Kidney (tissue), 22 donors: ENCODE data around the gene OR5AK2. TPM values are rescaled to one million over a fixed set of nuclear protein-coding genes. Genes with fewer than 3 reads are reported as not detected.
"Not testable (repeated sequence)": the region's sequence is repeated elsewhere in the genome, so short reads cannot be mapped to it uniquely, and the experiment has no call there.

ENCODE experiments used
- DNase-seq, 5 donors: peaks; one replicate each; pipeline ENCODE4 v3.0.0-alpha.2; 2013 to 2020
- FAIRE-seq: peaks from 2 replicates; lab custom pipeline; 2012; peaks lifted over from hg19 to GRCh38; lab: Jason Lieb, UNC
- H3K27ac ChIP-seq, 2 donors: one replicate each; pipeline ENCODE4 v1.7.0; 2013; ENCODE audit warnings: low read depth in 2 of 2, low read length in 2 of 2, inconsistent platforms in 1 of 2
- H3K27me3 ChIP-seq: one replicate; pipeline ENCODE4 v1.7.1; 2013; ENCODE audit warnings: low read length, inconsistent platforms; ENCODE audit not compliant: control insufficient read depth, insufficient read depth
- H3K36me3 ChIP-seq, 3 donors: one replicate each; pipeline versions ENCODE4 v1.7.0 to v1.7.1; 2013; ENCODE audit warnings: low read length in 3 of 3, control low read depth in 1 of 3, inconsistent platforms in 1 of 3; ENCODE audit not compliant: insufficient read depth in 3 of 3, control insufficient read depth in 2 of 3
- H3K4me1 ChIP-seq, 3 donors: one replicate each; pipeline versions ENCODE4 v1.7.0 to v1.7.1; 2013; ENCODE audit warnings: low read length in 3 of 3, inconsistent platforms in 1 of 3, low read depth in 1 of 3; ENCODE audit not compliant: control insufficient read depth in 2 of 3, insufficient read depth in 2 of 3
- H3K4me3 ChIP-seq, 3 donors: one replicate each; pipeline versions ENCODE4 v1.7.0 to v1.8.1; 2013; ENCODE audit warnings: low read length in 3 of 3, control low read depth in 1 of 3, inconsistent platforms in 1 of 3
- H3K9ac ChIP-seq, 3 donors: one replicate each; pipeline versions ENCODE4 v1.7.0 to v1.7.1; 2013; ENCODE audit warnings: low read length in 3 of 3, control low read depth in 1 of 3, inconsistent platforms in 1 of 3
- H3K9me3 ChIP-seq, 3 donors: one replicate each; pipeline versions ENCODE4 v1.7.0 to v1.7.1; 2013; ENCODE audit warnings: low read length in 3 of 3, control low read depth in 1 of 3, inconsistent platforms in 1 of 3; ENCODE audit not compliant: control insufficient read depth in 2 of 3, insufficient read depth in 1 of 3
- intact Hi-C: fragments of 100-400 bp; cut with DNase I; formaldehyde crosslinking; loops from one replicate; pipeline ENCODE4 v1.11.1; 2022
- long read RNA-seq, 10 donors: library from polyadenylated mRNA in 1 of 10; unstranded in 1 of 10; transcript quantifications; one replicate each; pipeline ENCODE4 v2.0.0 and lab custom pipeline, GENCODE V29; 2021 to 2026
- polyA plus RNA-seq: library from polyadenylated mRNA; stranded (reverse); fragments of 350-450 nt; fragmentation: Illumina TruSeq; extraction: RNeasy Lipid Tissue Mini Kit (QIAGEN cat#74804); gene quantifications from one replicate; pipeline ENCODE4 v1.2.3, GENCODE V29; 2014; ENCODE audit warnings: low read depth, low replicate concordance; ENCODE audit not compliant: insufficient read depth
- total RNA-seq: library from RNA; stranded (reverse); fragmentation: NEBNext Ultra II Directional; extraction: Animal tissue kit (Norgen Biotek cat#: 25700); gene quantifications from one replicate; pipeline ENCODE4 v1.2.1, GENCODE V29; 2021
- TF ChIP-seq, protein P1 (sequence below): IDR thresholded peaks from 3 replicates; pipeline ENCODE4 v1.5.1; 2012; ENCODE audit warnings: mild to moderate bottlenecking, moderate library complexity, borderline replicate concordance; ENCODE audit not compliant: insufficient read depth; ENCODE audit errors: extremely low read depth
- donor health status: control.
- donor health status: control.
- donor health status: control.
- donor health status: control.
- donor health status: control.
- donor health status: DM: yes; HTN: yes; CAD: no.
- donor health status: Normal renal cell carcinoma (clear cell type).

The OR5AK2 gene, protein sequence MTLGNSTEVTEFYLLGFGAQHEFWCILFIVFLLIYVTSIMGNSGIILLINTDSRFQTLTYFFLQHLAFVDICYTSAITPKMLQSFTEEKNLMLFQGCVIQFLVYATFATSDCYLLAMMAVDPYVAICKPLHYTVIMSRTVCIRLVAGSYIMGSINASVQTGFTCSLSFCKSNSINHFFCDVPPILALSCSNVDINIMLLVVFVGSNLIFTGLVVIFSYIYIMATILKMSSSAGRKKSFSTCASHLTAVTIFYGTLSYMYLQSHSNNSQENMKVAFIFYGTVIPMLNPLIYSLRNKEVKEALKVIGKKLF
- total RNA-seq: not detected
- not detected for polyA plus RNA-seq
- long read RNA-seq, donor 1: 0 reads
- long read RNA-seq, donor 2: 0 reads
- long read RNA-seq, donor 3: 0 reads
- long read RNA-seq, donor 4: 0 reads
- long read RNA-seq, donor 5: 0 reads
- long read RNA-seq, donor 6: 0 reads
- long read RNA-seq, donor 7: 0 reads
- long read RNA-seq, donor 8: 0 reads
- long read RNA-seq, donor 9: 0 reads
- long read RNA-seq, donor 10, partial matches to known transcripts: 0 of 1 reads
- long read RNA-seq, donor 10, other reads (novel, unspliced or antisense): 0 of 1 reads

DNA sequence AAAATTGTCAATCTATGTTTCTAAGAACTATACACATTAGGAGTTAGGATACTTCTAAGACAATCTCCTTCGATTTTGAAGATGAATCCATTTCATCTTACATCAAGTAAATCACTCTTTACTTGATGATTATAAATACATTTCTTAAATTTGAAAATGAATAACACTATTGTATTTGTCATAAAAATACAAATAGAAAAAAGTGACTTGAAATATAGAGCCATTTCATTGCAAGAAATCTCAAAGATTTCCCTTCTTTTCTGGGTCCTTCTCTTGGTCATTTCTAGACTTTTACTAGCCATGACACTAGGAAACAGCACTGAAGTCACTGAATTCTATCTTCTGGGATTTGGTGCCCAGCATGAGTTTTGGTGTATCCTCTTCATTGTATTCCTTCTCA is at the start of gene OR5AK2:
Gene OR5AK2 (plus strand): TSS at position 301 of the 400 bp plus-strand sequence. CDS start 0 bp downstream, at position 301.
- no peaks in the 10 kb centered on the region for H3K27me3 ChIP-seq
- no peak within 1 kb of the TSS for H3K27ac ChIP-seq
- no peak within 1 kb of the TSS for H3K4me3 ChIP-seq
- no peaks in the 10 kb centered on the region for H3K9me3 ChIP-seq
- no peaks in the 10 kb centered on the region for H3K4me1 ChIP-seq
- no peaks in the 10 kb centered on the region for H3K36me3 ChIP-seq
- TF ChIP-seq, protein P1, sequence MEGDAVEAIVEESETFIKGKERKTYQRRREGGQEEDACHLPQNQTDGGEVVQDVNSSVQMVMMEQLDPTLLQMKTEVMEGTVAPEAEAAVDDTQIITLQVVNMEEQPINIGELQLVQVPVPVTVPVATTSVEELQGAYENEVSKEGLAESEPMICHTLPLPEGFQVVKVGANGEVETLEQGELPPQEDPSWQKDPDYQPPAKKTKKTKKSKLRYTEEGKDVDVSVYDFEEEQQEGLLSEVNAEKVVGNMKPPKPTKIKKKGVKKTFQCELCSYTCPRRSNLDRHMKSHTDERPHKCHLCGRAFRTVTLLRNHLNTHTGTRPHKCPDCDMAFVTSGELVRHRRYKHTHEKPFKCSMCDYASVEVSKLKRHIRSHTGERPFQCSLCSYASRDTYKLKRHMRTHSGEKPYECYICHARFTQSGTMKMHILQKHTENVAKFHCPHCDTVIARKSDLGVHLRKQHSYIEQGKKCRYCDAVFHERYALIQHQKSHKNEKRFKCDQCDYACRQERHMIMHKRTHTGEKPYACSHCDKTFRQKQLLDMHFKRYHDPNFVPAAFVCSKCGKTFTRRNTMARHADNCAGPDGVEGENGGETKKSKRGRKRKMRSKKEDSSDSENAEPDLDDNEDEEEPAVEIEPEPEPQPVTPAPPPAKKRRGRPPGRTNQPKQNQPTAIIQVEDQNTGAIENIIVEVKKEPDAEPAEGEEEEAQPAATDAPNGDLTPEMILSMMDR: no peak
- intact Hi-C loops: no loop called here
- H3K9ac ChIP-seq: no peak within 1 kb of the TSS
- DNase-seq: no peak
- FAIRE-seq: peak; percentile 13

DNA sequence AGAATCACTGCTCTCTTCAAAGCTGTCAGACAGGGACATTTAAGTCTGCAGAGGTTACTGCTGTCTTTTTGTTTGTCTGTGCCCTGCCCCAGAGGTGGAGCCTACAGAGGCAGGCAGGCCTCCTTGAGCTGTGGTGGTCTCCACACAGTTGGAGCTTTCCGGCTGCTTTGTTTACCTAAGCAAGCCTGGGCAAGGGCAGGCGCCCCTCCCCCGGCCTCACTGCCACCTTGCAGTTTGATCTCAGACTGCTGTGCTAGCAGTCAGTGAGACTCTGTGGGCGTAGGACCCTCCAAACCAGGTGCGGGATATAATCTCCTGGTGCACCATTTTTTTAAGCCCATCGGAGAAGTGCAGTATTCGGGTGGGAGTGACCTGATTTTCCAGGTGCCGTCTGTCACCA is 43.2 kb upstream of the OR5AK2 start:
- H3K9me3 ChIP-seq, H3K4me3 ChIP-seq, H3K27ac ChIP-seq, H3K36me3 ChIP-seq, intact Hi-C loops, H3K27me3 ChIP-seq, H3K9ac ChIP-seq, FAIRE-seq, DNase-seq, H3K4me1 ChIP-seq: not testable (repeated sequence)

DNA sequence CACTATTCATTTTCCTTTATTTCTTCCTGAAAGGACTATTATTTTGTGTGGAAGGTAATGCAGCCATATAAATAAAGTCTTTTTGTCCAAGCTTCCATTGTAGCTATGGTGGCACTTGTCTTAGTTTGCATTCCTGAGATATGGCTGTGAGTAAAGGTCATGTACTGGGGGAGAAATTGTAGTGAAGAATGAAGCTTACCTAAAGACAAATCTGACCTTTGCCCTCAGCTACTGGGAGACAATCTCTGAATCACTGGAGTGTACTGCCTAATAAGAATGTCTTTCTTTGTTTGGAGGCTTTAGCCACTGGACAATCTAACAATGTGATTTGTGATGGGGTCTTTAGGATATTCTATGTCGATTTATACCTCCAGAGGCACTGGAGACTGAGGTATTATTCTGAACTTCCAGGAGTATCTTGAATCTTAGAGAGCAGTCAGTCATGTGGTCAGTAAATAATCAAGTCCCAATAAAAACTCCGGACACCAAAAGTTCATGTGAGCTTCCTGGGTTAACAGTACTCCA is 39.7 kb upstream of the OR5AK2 start:
- Histone ChIP-seq H3K36me3 (no peaks in the 10 kb centered on the region), H3K4me3 (no peak overlapping the region), H3K9me3 (peaks cover 0 to 12% (median 0%) of the 10 kb centered on the region in 3 donors), H3K27ac (no peak overlapping the region), H3K4me1 (no peaks in the 10 kb centered on the region), H3K27me3 (no peaks in the 10 kb centered on the region), H3K9ac (no peak overlapping the region)
- DNase-seq: no peak
- no peak for FAIRE-seq
- intact Hi-C loops: no loop called here
- TF ChIP-seq, protein P1: no peak

DNA sequence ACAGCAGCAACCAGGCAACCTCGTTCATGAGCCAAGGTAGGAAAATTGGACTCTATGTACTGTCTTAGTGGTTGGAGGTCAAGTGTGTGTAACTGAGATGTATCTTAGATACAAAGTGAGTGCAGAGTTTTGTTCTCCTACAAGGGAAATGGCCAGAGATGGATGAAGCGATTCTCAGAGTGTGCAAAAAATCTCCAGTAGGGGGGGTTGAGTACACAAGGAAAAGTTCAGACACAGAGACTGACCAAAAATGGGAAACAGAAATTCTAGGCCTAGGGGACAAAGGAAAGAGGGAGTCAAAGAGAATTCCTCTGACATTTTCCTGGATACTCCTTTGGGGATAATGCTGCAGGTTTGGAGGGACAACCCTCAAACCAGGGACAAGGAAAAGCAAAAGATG is 38.2 kb upstream of the OR5AK2 start:
- H3K9me3 ChIP-seq: peaks cover 0 to 12% (median 0%) of the 10 kb centered on the region in 3 donors
- H3K4me3 ChIP-seq: no peak overlapping the region
- DNase-seq (peak in 1 of 5 donors; percentile 4), FAIRE-seq (no peak)
- TF ChIP-seq, protein P1: no peak
- no peaks in the 10 kb centered on the region for H3K27me3 ChIP-seq
- intact Hi-C loops: no loop called here
- no peak overlapping the region for H3K9ac ChIP-seq
- H3K36me3 ChIP-seq: no peaks in the 10 kb centered on the region
- H3K4me1 ChIP-seq: no peaks in the 10 kb centered on the region
- no peak overlapping the region for H3K27ac ChIP-seq

DNA sequence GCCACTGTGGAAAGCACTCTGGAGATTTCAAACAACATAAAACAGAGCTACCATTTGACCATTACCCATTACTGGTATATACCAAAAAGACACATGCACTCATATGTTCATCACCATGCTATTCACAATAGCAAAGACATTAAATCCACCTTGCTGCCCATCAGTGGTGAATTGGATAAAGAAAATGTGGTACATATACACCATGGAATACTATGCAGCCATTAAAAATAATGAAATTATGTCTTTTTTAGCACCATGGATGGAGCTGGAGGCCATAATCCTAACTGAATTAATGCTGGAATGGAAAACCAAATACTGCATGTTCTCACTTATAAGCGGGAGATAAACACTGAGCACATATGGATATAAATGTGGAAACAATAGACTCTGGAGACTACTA is 34.8 kb upstream of the OR5AK2 start:
- peaks cover 0 to 12% (median 0%) of the 10 kb centered on the region in 3 donors for H3K9me3 ChIP-seq
- H3K4me1 ChIP-seq, H3K9ac ChIP-seq, intact Hi-C loops, H3K27ac ChIP-seq, DNase-seq, FAIRE-seq, H3K4me3 ChIP-seq, H3K27me3 ChIP-seq, H3K36me3 ChIP-seq: not testable (repeated sequence)
